Measurements from ENCODE around the gene LDB2.

LDB2 gene

GRCh38 chr4:16665942-16666551 is 232.4 kb downstream of the LDB2 start:
- DNase-seq (ENCODE audit: low read depth in 2 of 2), result no peak
- TF ChIP-seq CTCF (IDR thresholded peaks at IDR 0.05; ENCODE audit: low read depth, low read length), result no peak
- no peak overlapping the region for H3K4me3 ChIP-seq (replicated peaks in 1 of 2; ENCODE audit: low read depth in 2 of 2, low read length in 2 of 2)

- peak in 1 of 2 donors; percentile 40 for DNase-seq (ENCODE audit: low read depth in 2 of 2)
- no peak overlapping the region for H3K4me3 ChIP-seq (replicated peaks in 1 of 2; ENCODE audit: low read depth in 2 of 2, low read length in 2 of 2)
- no peak for TF ChIP-seq CTCF (IDR thresholded peaks at IDR 0.05; ENCODE audit: low read depth, low read length)
Observed at GRCh38 chr4:16663732-16664131, 234.7 kb downstream of the LDB2 start.

GRCh38 chr4:16663307-16663706 is 235.1 kb downstream of the LDB2 start:
- no peak for TF ChIP-seq CTCF (IDR thresholded peaks at IDR 0.05; ENCODE audit: low read depth, low read length)
- DNase-seq (ENCODE audit: low read depth in 2 of 2), result no peak
- no peak overlapping the region for H3K4me3 ChIP-seq (replicated peaks in 1 of 2; ENCODE audit: low read depth in 2 of 2, low read length in 2 of 2)

GRCh38 chr4:16661813-16662212 is 236.6 kb downstream of the LDB2 start:
- no peak overlapping the region for H3K4me3 ChIP-seq (replicated peaks in 1 of 2; ENCODE audit: low read depth in 2 of 2, low read length in 2 of 2)
- no peak for DNase-seq (ENCODE audit: low read depth in 2 of 2)
- TF ChIP-seq CTCF (IDR thresholded peaks at IDR 0.05; ENCODE audit: low read depth, low read length), result no peak

- no peak overlapping the region for H3K4me3 ChIP-seq (replicated peaks in 1 of 2; ENCODE audit: low read depth in 2 of 2, low read length in 2 of 2)
- no peak for DNase-seq (ENCODE audit: low read depth in 2 of 2)
- TF ChIP-seq CTCF (IDR thresholded peaks at IDR 0.05; ENCODE audit: low read depth, low read length), result no peak
Observed at GRCh38 chr4:16660656-16661055, 237.8 kb downstream of the LDB2 start.

- H3K4me3 ChIP-seq (replicated peaks in 1 of 2; ENCODE audit: low read depth in 2 of 2, low read length in 2 of 2), result no peak overlapping the region
- TF ChIP-seq CTCF (IDR thresholded peaks at IDR 0.05; ENCODE audit: low read depth, low read length), result no peak
- no peak for DNase-seq (ENCODE audit: low read depth in 2 of 2)
Observed at GRCh38 chr4:16659694-16660093, 238.8 kb downstream of the LDB2 start.

- no peak for TF ChIP-seq CTCF (IDR thresholded peaks at IDR 0.05; ENCODE audit: low read depth, low read length)
- H3K4me3 ChIP-seq (replicated peaks in 1 of 2; ENCODE audit: low read depth in 2 of 2, low read length in 2 of 2), result no peak overlapping the region
- no peak for DNase-seq (ENCODE audit: low read depth in 2 of 2)
Observed at GRCh38 chr4:16659079-16659478, 239.4 kb downstream of the LDB2 start.
